NT2/D1 (cell line): ENCODE results near the gene TMEM271.

Experiments
- SUZ12 ChIP-seq: IDR thresholded peaks from 2 replicates; pipeline ENCODE4 v1.6.1; 2011; ENCODE audit not compliant: insufficient read length, insufficient read depth; ENCODE audit errors: extremely low read depth
- YY1 ChIP-seq: IDR thresholded peaks from 2 replicates; pipeline ENCODE4 v1.6.1; 2011; ENCODE audit not compliant: insufficient read length, insufficient read depth
- ZNF274 ChIP-seq: IDR thresholded peaks from 2 replicates; pipeline ENCODE4 v1.6.1; 2011; ENCODE audit warnings: mild to moderate bottlenecking, low read depth, low read length

GRCh38 chr4:620851-621261 is 44.8 kb upstream of the TMEM271 start:
- no peak for TF ChIP-seq YY1
- no peak for TF ChIP-seq SUZ12
- TF ChIP-seq ZNF274 = no peak
